ENCODE measurements around the gene RPP25.

RPP25 gene

DNA sequence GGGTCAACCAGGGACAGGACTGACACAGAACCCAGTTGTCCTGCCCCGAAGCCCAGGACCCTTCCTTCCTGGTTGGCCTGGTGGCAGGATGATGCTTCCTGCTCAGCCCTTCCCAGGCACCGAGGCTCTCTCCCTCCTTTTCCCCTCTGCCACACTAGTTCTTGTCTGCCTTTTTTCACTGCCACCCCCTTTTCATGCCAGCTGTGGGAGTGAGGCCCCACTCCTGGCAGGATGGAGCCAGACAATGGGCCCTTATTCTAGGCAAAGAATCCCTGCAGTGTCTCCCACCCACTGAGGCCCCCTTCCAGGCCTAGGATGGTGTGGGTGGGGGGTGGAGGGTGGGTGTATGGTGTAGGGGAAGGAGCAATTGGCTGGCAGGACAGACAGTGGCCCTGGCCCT, 37.7 kb upstream of the RPP25 start:
- CTCF ChIA-PET = interaction anchor here (0.6 kb wide), 1 partner anchor 225 kb away, joined by 3 read pairs; no protein-coding TSS in a partner anchor
- TF ChIP-seq ZNF677 (tag by site-specific recombination; IDR thresholded peaks at IDR 0.05) (no peak), ZFHX2 (tag by site-specific recombination; conservative IDR thresholded peaks at IDR 0.05) (peak; percentile 93), EGR2 (tag by site-specific recombination; IDR thresholded peaks at IDR 0.05; ENCODE audit: low read depth) (peak; percentile 91)
- POLR2A ChIA-PET = interaction anchor here (1.0 to 3.0 kb wide), 4 partner anchors 29 to 213 kb away, joined by 3 to 22 read pairs (median 9); partner anchors contain the start of genes C15orf39, CSK, PPCDC and RPP25
- Histone ChIP-seq H3K4me3 (ENCODE audit: low read depth, low read length) (no peak overlapping the region), H3K4me1 (ENCODE audit: control insufficient read depth, insufficient read depth, low read length) (no peaks in the 10 kb centered on the region; the same call in 1 of the 2 replicates), H3K9me3 (ENCODE audit: control insufficient read depth, insufficient read depth, low read depth, low read length) (no peaks in the 10 kb centered on the region), H3K27ac (ENCODE audit: extremely low read depth, low read depth, low read length) (no peak overlapping the region), H3K36me3 (ENCODE audit: control insufficient read depth in 2 of 2, insufficient read depth in 1 of 2, low read length in 2 of 2) (no peaks in the 10 kb centered on the region)

DNA sequence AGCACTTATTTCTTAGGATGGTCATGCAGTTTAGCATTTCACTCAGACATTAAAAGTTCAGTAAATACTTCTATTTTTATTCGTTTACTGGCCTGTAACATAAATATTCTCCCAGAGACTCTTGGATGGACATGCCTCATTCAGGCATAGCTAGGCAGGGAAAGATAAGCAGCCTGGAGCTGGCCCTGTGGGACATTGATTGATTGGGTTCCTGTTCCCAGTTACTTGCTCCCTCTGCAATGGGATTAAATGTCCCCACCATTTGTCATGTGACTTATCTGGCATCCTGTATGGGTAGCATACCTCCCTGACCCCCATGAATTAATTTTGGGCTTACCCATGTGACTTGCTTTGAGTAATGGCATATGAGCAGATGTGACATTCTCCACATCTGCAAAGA, 36.0 kb upstream of the RPP25 start:
- ChIA-PET POLR2A (no interaction called here), CTCF (no interaction called here)
- TF ChIP-seq ZNF571 (tag by site-specific recombination; IDR thresholded peaks at IDR 0.05) (no peak), HOXD13 (CRISPR knock-in tag; IDR thresholded peaks at IDR 0.05; ENCODE audit: borderline replicate concordance) (no peak), IKZF3 (tag by site-specific recombination; IDR thresholded peaks at IDR 0.05) (no peak)
- TF ChIP-seq, protein P1, sequence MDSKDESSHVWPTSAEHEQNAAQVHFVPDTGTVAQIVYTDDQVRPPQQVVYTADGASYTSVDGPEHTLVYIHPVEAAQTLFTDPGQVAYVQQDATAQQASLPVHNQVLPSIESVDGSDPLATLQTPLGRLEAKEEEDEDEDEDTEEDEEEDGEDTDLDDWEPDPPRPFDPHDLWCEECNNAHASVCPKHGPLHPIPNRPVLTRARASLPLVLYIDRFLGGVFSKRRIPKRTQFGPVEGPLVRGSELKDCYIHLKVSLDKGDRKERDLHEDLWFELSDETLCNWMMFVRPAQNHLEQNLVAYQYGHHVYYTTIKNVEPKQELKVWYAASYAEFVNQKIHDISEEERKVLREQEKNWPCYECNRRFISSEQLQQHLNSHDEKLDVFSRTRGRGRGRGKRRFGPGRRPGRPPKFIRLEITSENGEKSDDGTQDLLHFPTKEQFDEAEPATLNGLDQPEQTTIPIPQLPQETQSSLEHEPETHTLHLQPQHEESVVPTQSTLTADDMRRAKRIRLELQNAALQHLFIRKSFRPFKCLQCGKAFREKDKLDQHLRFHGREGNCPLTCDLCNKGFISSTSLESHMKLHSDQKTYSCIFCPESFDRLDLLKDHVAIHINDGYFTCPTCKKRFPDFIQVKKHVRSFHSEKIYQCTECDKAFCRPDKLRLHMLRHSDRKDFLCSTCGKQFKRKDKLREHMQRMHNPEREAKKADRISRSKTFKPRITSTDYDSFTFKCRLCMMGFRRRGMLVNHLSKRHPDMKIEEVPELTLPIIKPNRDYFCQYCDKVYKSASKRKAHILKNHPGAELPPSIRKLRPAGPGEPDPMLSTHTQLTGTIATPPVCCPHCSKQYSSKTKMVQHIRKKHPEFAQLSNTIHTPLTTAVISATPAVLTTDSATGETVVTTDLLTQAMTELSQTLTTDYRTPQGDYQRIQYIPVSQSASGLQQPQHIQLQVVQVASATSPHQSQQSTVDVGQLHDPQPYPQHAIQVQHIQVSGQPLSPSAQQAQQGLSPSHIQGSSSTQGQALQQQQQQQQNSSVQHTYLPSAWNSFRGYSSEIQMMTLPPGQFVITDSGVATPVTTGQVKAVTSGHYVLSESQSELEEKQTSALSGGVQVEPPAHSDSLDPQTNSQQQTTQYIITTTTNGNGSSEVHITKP (tag by site-specific recombination; IDR thresholded peaks at IDR 0.05) = peak; percentile 31
- no peaks in the 10 kb centered on the region; the same call in 1 of the 2 replicates for H3K4me1 ChIP-seq (ENCODE audit: control insufficient read depth, insufficient read depth, low read length)
- H3K36me3 ChIP-seq (ENCODE audit: control insufficient read depth in 2 of 2, insufficient read depth in 1 of 2, low read length in 2 of 2) = no peaks in the 10 kb centered on the region
- no peak overlapping the region for H3K27ac ChIP-seq (ENCODE audit: extremely low read depth, low read depth, low read length)
- no peak overlapping the region for H3K4me3 ChIP-seq (ENCODE audit: low read depth, low read length)
- H3K9me3 ChIP-seq (ENCODE audit: control insufficient read depth, insufficient read depth, low read depth, low read length) = no peaks in the 10 kb centered on the region

DNA sequence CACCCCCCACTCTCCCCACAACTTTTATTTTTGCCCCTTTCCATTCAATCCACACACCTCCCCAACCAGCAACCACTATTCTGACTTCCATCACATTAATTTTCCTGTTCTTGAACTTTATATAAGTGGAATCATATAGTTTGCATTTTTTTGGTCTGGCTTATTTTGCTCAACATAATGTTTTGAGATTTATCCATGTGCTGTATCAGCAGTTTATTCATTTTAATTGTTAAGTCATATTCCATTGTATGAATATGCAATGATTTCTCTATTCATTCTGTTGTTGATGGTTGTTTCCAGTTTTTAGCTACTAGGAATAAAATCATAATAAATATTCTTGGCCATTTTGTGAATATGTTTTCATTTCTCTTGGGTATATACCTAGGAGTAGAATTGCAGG, 33.0 kb upstream of the RPP25 start:
- no peak overlapping the region for H3K27ac ChIP-seq (ENCODE audit: extremely low read depth, low read depth, low read length)
- no peaks in the 10 kb centered on the region for H3K36me3 ChIP-seq (ENCODE audit: control insufficient read depth in 2 of 2, insufficient read depth in 1 of 2, low read length in 2 of 2)
- no peak for TF ChIP-seq ZNF830 (tag by site-specific recombination; IDR thresholded peaks at IDR 0.05; ENCODE audit: low read depth)
- TF ChIP-seq, protein P2, sequence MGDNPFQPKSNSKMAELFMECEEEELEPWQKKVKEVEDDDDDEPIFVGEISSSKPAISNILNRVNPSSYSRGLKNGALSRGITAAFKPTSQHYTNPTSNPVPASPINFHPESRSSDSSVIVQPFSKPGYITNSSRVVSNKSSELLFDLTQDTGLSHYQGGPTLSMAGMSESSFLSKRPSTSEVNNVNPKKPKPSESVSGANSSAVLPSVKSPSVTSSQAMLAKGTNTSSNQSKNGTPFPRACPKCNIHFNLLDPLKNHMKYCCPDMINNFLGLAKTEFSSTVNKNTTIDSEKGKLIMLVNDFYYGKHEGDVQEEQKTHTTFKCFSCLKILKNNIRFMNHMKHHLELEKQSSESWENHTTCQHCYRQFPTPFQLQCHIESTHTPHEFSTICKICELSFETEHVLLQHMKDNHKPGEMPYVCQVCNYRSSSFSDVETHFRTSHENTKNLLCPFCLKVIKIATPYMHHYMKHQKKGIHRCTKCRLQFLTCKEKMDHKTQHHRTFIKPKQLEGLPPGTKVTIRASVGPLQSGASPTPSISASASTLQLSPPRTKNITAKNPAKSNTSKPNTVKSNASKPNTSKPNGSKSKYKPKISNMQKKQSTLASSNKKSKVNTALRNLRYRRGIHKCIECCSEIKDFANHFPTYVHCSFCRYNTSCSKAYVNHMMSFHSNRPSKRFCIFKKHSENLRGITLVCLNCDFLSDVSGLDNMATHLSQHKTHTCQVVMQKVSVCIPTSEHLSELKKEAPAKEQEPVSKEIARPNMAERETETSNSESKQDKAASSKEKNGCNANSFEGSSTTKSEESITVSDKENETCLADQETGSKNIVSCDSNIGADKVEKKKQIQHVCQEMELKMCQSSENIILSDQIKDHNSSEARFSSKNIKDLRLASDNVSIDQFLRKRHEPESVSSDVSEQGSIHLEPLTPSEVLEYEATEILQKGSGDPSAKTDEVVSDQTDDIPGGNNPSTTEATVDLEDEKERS (tag by site-specific recombination; IDR thresholded peaks at IDR 0.05) = no peak
- no peak for TF ChIP-seq FEZF1 (tag by site-specific recombination; IDR thresholded peaks at IDR 0.05)
- TF ChIP-seq SALL2 (tag by site-specific recombination; IDR thresholded peaks at IDR 0.05; ENCODE audit: borderline replicate concordance) = no peak
- no peak for TF ChIP-seq SP2 (tag by site-specific recombination; IDR thresholded peaks at IDR 0.05)
- no peak for TF ChIP-seq ZNF433 (tag by site-specific recombination; IDR thresholded peaks at IDR 0.05; ENCODE audit: low read depth)
- TF ChIP-seq ZNF174 (tag by site-specific recombination; IDR thresholded peaks at IDR 0.05) = no peak
- no peak for TF ChIP-seq ZNF132 (tag by site-specific recombination; IDR thresholded peaks at IDR 0.05; ENCODE audit: borderline replicate concordance)
- no peak for TF ChIP-seq ZNF473 (tag by site-specific recombination; IDR thresholded peaks at IDR 0.05)
- H3K9me3 ChIP-seq (ENCODE audit: control insufficient read depth, insufficient read depth, low read depth, low read length) = no peaks in the 10 kb centered on the region
- POLR2A ChIA-PET = no interaction called here
- H3K4me1 ChIP-seq (ENCODE audit: control insufficient read depth, insufficient read depth, low read length) = no peaks in the 10 kb centered on the region
- CTCF ChIA-PET = interaction anchor here (0.6 to 1.2 kb wide), 7 partner anchors 14 to 219 kb away, joined by 3 to 8 read pairs (median 3); no protein-coding TSS in a partner anchor
- no peak overlapping the region for H3K4me3 ChIP-seq (ENCODE audit: low read depth, low read length)

All from HEK293 (cell line).